ENCODE data around the gene RSPRY1.

DNA sequence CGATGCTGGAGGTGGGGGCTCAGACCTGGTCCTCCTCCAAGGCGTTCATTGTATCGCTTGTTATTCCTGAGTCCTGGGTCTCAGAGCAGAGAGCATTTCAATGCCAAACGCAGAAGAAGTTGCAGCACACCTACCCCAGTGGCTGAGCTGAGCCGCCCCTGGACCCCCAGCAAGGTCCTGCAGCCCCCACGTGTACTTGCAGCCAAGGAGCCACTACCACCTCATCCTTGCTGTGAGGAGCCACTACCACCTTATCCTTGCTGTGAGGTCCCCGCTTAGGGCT lies 84.9 kb downstream of the RSPRY1 start:
- TF ChIP-seq, protein P1, sequence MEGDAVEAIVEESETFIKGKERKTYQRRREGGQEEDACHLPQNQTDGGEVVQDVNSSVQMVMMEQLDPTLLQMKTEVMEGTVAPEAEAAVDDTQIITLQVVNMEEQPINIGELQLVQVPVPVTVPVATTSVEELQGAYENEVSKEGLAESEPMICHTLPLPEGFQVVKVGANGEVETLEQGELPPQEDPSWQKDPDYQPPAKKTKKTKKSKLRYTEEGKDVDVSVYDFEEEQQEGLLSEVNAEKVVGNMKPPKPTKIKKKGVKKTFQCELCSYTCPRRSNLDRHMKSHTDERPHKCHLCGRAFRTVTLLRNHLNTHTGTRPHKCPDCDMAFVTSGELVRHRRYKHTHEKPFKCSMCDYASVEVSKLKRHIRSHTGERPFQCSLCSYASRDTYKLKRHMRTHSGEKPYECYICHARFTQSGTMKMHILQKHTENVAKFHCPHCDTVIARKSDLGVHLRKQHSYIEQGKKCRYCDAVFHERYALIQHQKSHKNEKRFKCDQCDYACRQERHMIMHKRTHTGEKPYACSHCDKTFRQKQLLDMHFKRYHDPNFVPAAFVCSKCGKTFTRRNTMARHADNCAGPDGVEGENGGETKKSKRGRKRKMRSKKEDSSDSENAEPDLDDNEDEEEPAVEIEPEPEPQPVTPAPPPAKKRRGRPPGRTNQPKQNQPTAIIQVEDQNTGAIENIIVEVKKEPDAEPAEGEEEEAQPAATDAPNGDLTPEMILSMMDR (IDR thresholded peaks at IDR 0.05): no peak
- no peak for TF ChIP-seq POLR2A (IDR thresholded peaks at IDR 0.05; ENCODE audit: low read depth)

Measured in esophagus muscularis mucosa (tissue), 3 donors.